ENCODE data around the gene PSTPIP2. TPM values are rescaled to one million over a fixed set of nuclear protein-coding genes. Genes with fewer than 3 reads are reported as not detected.
A peak's percentile ranks its signal among the peaks of the same experiment; 100 is the strongest.

The PSTPIP2 gene
- total RNA-seq, 2 experiments from 2014 or later = 7.7 to 8.5 TPM

GRCh38 chr18:46068763-46069162 is 3.3 kb downstream of the PSTPIP2 start:
- POLR2A ChIA-PET = no interaction called here
- CTCF ChIA-PET = interaction anchor here (1.0 to 2.7 kb wide), 2 partner anchors 9 to 93 kb away, joined by 3 to 8 read pairs; no protein-coding TSS in a partner anchor
- no peaks in the 10 kb centered on the region for H3K27me3 Mint-ChIP-seq (ENCODE audit: low read depth)

GRCh38 chr18:46067438-46068007 is 4.5 kb downstream of the PSTPIP2 start:
- H3K9me3 Mint-ChIP-seq (ENCODE audit: insufficient read depth) = no peaks in the 10 kb centered on the region
- no peak overlapping the region for H3K4me3 Mint-ChIP-seq
- ATAC-seq = no peak
- H3K27me3 Mint-ChIP-seq (ENCODE audit: low read depth) = no peaks in the 10 kb centered on the region
- no peak for DNase-seq
- ChIA-PET CTCF (no interaction called here), POLR2A (no interaction called here)
- H3K36me3 Mint-ChIP-seq (ENCODE audit: low read depth) = no peaks in the 10 kb centered on the region
- peaks cover 24% of the 10 kb centered on the region for H3K4me1 Mint-ChIP-seq (ENCODE audit: low read depth)
- H3K27ac Mint-ChIP-seq = no peak overlapping the region

More at GRCh38 chr18:46068763-46069162, 3.3 kb downstream of the PSTPIP2 start:
- no peak overlapping the region for H3K27ac Mint-ChIP-seq
- H3K9me3 Mint-ChIP-seq (ENCODE audit: insufficient read depth) = no peaks in the 10 kb centered on the region
- H3K36me3 Mint-ChIP-seq (ENCODE audit: low read depth) = no peaks in the 10 kb centered on the region
- H3K4me3 Mint-ChIP-seq = no peak overlapping the region
- H3K4me1 Mint-ChIP-seq (ENCODE audit: low read depth) = peaks cover 32% of the 10 kb centered on the region
- DNase-seq (no peak), ATAC-seq (no peak)

GRCh38 chr18:46062781-46063180 is 9.3 kb downstream of the PSTPIP2 start:
- no peak overlapping the region for H3K27ac Mint-ChIP-seq
- POLR2A ChIA-PET = no interaction called here
- ATAC-seq (no peak), DNase-seq (no peak)
- no peaks in the 10 kb centered on the region for H3K27me3 Mint-ChIP-seq (ENCODE audit: low read depth)
- CTCF ChIA-PET = interaction anchor here (3.3 kb wide), 1 partner anchor 11 kb away, joined by 19 read pairs; no protein-coding TSS in a partner anchor
- no peaks in the 10 kb centered on the region for H3K36me3 Mint-ChIP-seq (ENCODE audit: low read depth)
- no peaks in the 10 kb centered on the region for H3K9me3 Mint-ChIP-seq (ENCODE audit: insufficient read depth)
- no peak overlapping the region for H3K4me3 Mint-ChIP-seq
- H3K4me1 Mint-ChIP-seq (ENCODE audit: low read depth) = peaks cover 10% of the 10 kb centered on the region

GRCh38 chr18:46061796-46062195 is 10.3 kb downstream of the PSTPIP2 start:
- peaks cover 10% of the 10 kb centered on the region for H3K4me1 Mint-ChIP-seq (ENCODE audit: low read depth)
- H3K36me3 Mint-ChIP-seq (ENCODE audit: low read depth) = no peaks in the 10 kb centered on the region
- ChIA-PET CTCF (interaction anchor here (0.7 to 3.3 kb wide), 7 partner anchors 9 to 182 kb away, joined by 3 to 19 read pairs (median 3); no protein-coding TSS in a partner anchor), POLR2A (no interaction called here)
- ATAC-seq (no peak), DNase-seq (no peak)
- H3K27ac Mint-ChIP-seq = no peak overlapping the region
- H3K9me3 Mint-ChIP-seq (ENCODE audit: insufficient read depth) = no peaks in the 10 kb centered on the region
- H3K27me3 Mint-ChIP-seq (ENCODE audit: low read depth) = no peaks in the 10 kb centered on the region
- no peak overlapping the region for H3K4me3 Mint-ChIP-seq

GRCh38 chr18:46061387-46061786 is 10.7 kb downstream of the PSTPIP2 start:
- Mint-ChIP-seq H3K4me1 (ENCODE audit: low read depth) (peaks cover 11% of the 10 kb centered on the region), H3K9me3 (ENCODE audit: insufficient read depth) (no peaks in the 10 kb centered on the region), H3K27me3 (ENCODE audit: low read depth) (no peaks in the 10 kb centered on the region), H3K4me3 (no peak overlapping the region), H3K36me3 (ENCODE audit: low read depth) (no peaks in the 10 kb centered on the region), H3K27ac (no peak overlapping the region)
- DNase-seq = no peak
- ATAC-seq = no peak
- ChIA-PET POLR2A (no interaction called here), CTCF (interaction anchor here (0.7 to 3.3 kb wide), 8 partner anchors 10 to 182 kb away, joined by 3 to 19 read pairs (median 3); no protein-coding TSS in a partner anchor)

- ChIA-PET POLR2A (no interaction called here), CTCF (interaction anchor here (0.7 to 3.3 kb wide), 3 partner anchors 9 to 44 kb away, joined by 3 to 19 read pairs (median 3); no protein-coding TSS in a partner anchor)
- Mint-ChIP-seq H3K27ac (no peak overlapping the region), H3K9me3 (ENCODE audit: insufficient read depth) (no peaks in the 10 kb centered on the region), H3K4me3 (no peak overlapping the region), H3K27me3 (ENCODE audit: low read depth) (no peaks in the 10 kb centered on the region), H3K4me1 (ENCODE audit: low read depth) (peaks cover 21% of the 10 kb centered on the region), H3K36me3 (ENCODE audit: low read depth) (no peaks in the 10 kb centered on the region)
- no peak for ATAC-seq
- DNase-seq = no peak
Measured at GRCh38 chr18:46060359-46060841, 11.7 kb downstream of the PSTPIP2 start.

- CTCF ChIA-PET = interaction anchor here (1.0 to 4.0 kb wide), 8 partner anchors 10 to 118 kb away, joined by 3 to 26 read pairs (median 6); a partner anchor contains a TSS
Measured at GRCh38 chr18:46055838-46056230, 16.2 kb downstream of the PSTPIP2 start.

GRCh38 chr18:46054956-46055837 is 16.9 kb downstream of the PSTPIP2 start:
- no peaks in the 10 kb centered on the region for H3K9me3 Mint-ChIP-seq (ENCODE audit: insufficient read depth)
- H3K4me3 Mint-ChIP-seq = peak overlapping the region; percentile 49
- peak; percentile 79 for ATAC-seq
- ChIA-PET CTCF (interaction anchor here (1.0 to 4.0 kb wide), 9 partner anchors 9 to 118 kb away, joined by 3 to 26 read pairs (median 5); a partner anchor contains a TSS), POLR2A (interaction anchor here (1.1 to 1.5 kb wide), 4 partner anchors 18 to 61 kb away, joined by 3 to 5 read pairs (median 3); partner anchors contain the start of gene ATP5F1A)
- peak overlapping the region; percentile 76 for H3K27ac Mint-ChIP-seq
- H3K4me1 Mint-ChIP-seq (ENCODE audit: low read depth) = peaks cover 31% of the 10 kb centered on the region
- peaks cover 4% of the 10 kb centered on the region for H3K36me3 Mint-ChIP-seq (ENCODE audit: low read depth)
- H3K27me3 Mint-ChIP-seq (ENCODE audit: low read depth) = no peaks in the 10 kb centered on the region
- no peak for DNase-seq

More at GRCh38 chr18:46055838-46056230, 16.2 kb downstream of the PSTPIP2 start:
- POLR2A ChIA-PET = interaction anchor here (1.1 to 1.5 kb wide), 3 partner anchors 17 to 62 kb away, joined by 3 to 5 read pairs (median 3); partner anchors contain the start of gene ATP5F1A
- H3K4me1 Mint-ChIP-seq (ENCODE audit: low read depth) = peaks cover 31% of the 10 kb centered on the region
- H3K27me3 Mint-ChIP-seq (ENCODE audit: low read depth) = no peaks in the 10 kb centered on the region
- peak; percentile 47 for ATAC-seq
- peak overlapping the region; percentile 49 for H3K4me3 Mint-ChIP-seq
- H3K9me3 Mint-ChIP-seq (ENCODE audit: insufficient read depth) = no peaks in the 10 kb centered on the region
- peaks cover 4% of the 10 kb centered on the region for H3K36me3 Mint-ChIP-seq (ENCODE audit: low read depth)
- peak overlapping the region; percentile 76 for H3K27ac Mint-ChIP-seq
- no peak for DNase-seq

GRCh38 chr18:46053368-46054095 is 18.5 kb downstream of the PSTPIP2 start:
- DNase-seq (no peak), ATAC-seq (no peak)
- Mint-ChIP-seq H3K36me3 (ENCODE audit: low read depth) (peaks cover 4% of the 10 kb centered on the region), H3K27ac (no peak overlapping the region), H3K9me3 (ENCODE audit: insufficient read depth) (no peaks in the 10 kb centered on the region), H3K4me1 (ENCODE audit: low read depth) (peaks cover 31% of the 10 kb centered on the region), H3K4me3 (no peak overlapping the region), H3K27me3 (ENCODE audit: low read depth) (no peaks in the 10 kb centered on the region)
- POLR2A ChIA-PET = no interaction called here
- CTCF ChIA-PET = interaction anchor here (1.4 to 4.0 kb wide), 3 partner anchors 20 to 79 kb away, joined by 3 to 26 read pairs (median 4); no protein-coding TSS in a partner anchor

GRCh38 chr18:46051731-46052461 is 20.2 kb downstream of the PSTPIP2 start:
- ATAC-seq (no peak), DNase-seq (no peak)
- H3K9me3 Mint-ChIP-seq (ENCODE audit: insufficient read depth) = no peaks in the 10 kb centered on the region
- ChIA-PET CTCF (interaction anchor here (1.4 kb wide), 1 partner anchor 78 kb away, joined by 3 read pairs; no protein-coding TSS in a partner anchor), POLR2A (no interaction called here)
- H3K27me3 Mint-ChIP-seq (ENCODE audit: low read depth) = no peaks in the 10 kb centered on the region
- peaks cover 31% of the 10 kb centered on the region for H3K4me1 Mint-ChIP-seq (ENCODE audit: low read depth)
- H3K27ac Mint-ChIP-seq = no peak overlapping the region
- H3K36me3 Mint-ChIP-seq (ENCODE audit: low read depth) = peaks cover 4% of the 10 kb centered on the region
- H3K4me3 Mint-ChIP-seq = no peak overlapping the region

- H3K36me3 Mint-ChIP-seq (ENCODE audit: low read depth) = peaks cover 4% of the 10 kb centered on the region
- no peaks in the 10 kb centered on the region for H3K9me3 Mint-ChIP-seq (ENCODE audit: insufficient read depth)
- H3K27me3 Mint-ChIP-seq (ENCODE audit: low read depth) = no peaks in the 10 kb centered on the region
- ChIA-PET CTCF (no interaction called here), POLR2A (no interaction called here)
- H3K4me1 Mint-ChIP-seq (ENCODE audit: low read depth) = peaks cover 18% of the 10 kb centered on the region
- H3K4me3 Mint-ChIP-seq = no peak overlapping the region
- H3K27ac Mint-ChIP-seq = no peak overlapping the region
- DNase-seq (no peak), ATAC-seq (no peak)
Measured at GRCh38 chr18:46050268-46050667, 21.8 kb downstream of the PSTPIP2 start.
